Neural cell (in vitro differentiated cells): Measurements from ENCODE around the gene CALHM4. TPM values are rescaled to one million over a fixed set of nuclear protein-coding genes. Genes with fewer than 3 reads are reported as not detected.

Experiments used
- H2AFZ ChIP-seq: fragments of 200-600, 300-800 bp; sonication (generic), shearing (Covaris generic); 2 replicates; pipeline ENCODE4 v1.6.0; 2014; ENCODE audit warnings: low read depth, mild to moderate bottlenecking, antibody characterized with exemption, low read length, moderate library complexity
- H3F3A ChIP-seq: fragments of 200-600 bp; shearing (Covaris generic); 2 replicates; pipeline ENCODE4 v1.6.1; 2016; ENCODE audit warnings: mild to moderate bottlenecking, moderate library complexity, mixed read lengths, antibody characterized with exemption, low read length; ENCODE audit not compliant: insufficient read depth, poor library complexity, severe bottlenecking
- H3K27ac ChIP-seq: fragments of 200-600, 300-800 bp; sonication (generic), shearing (Covaris generic); 2 replicates; pipeline ENCODE4 v1.5.1; 2014; ENCODE audit warnings: mild to moderate bottlenecking, low read length, moderate library complexity
- H3K27me3 ChIP-seq: fragments of 300-800, 200-600 bp; sonication (generic), shearing (Covaris generic); 2 replicates; pipeline ENCODE4 v1.6.0; 2014; ENCODE audit warnings: mild to moderate bottlenecking, low read depth, low read length, moderate library complexity; ENCODE audit not compliant: insufficient read depth
- H3K36me3 ChIP-seq: fragments of 300-800, 200-600 bp; sonication (generic), shearing (Covaris generic); 2 replicates; pipeline ENCODE4 v1.5.1; 2014; ENCODE audit warnings: mild to moderate bottlenecking, antibody characterized with exemption, low read length, moderate library complexity; ENCODE audit not compliant: insufficient read depth
- H3K4me2 ChIP-seq: fragments of 300-800, 200-600 bp; sonication (generic), shearing (Covaris generic); 2 replicates; pipeline ENCODE4 v1.6.0; 2014; ENCODE audit warnings: mild to moderate bottlenecking, low read length
- H3K4me3 ChIP-seq: fragments of 300-800, 200-600 bp; sonication (generic), shearing (Covaris generic); 2 replicates; pipeline ENCODE4 v1.5.1; 2014; ENCODE audit warnings: mild to moderate bottlenecking, low read length, moderate library complexity
- H3K79me2 ChIP-seq: fragments of 200-600 bp; shearing (Covaris generic); replicated peaks from 2 replicates; pipeline ENCODE4 v1.6.0; 2014; ENCODE audit warnings: mild to moderate bottlenecking, low read length, moderate library complexity; ENCODE audit not compliant: insufficient read depth
- H3K9ac ChIP-seq: fragments of 300-800, 200-600 bp; sonication (generic), shearing (Covaris generic); 2 replicates; pipeline ENCODE4 v1.6.1; 2016; ENCODE audit warnings: mild to moderate bottlenecking, low read length, mixed read lengths
- H3K9me2 ChIP-seq: fragments of 200-600 bp; shearing (Covaris generic); 2 replicates; pipeline ENCODE4 v1.6.1; 2016; ENCODE audit warnings: mild to moderate bottlenecking, low read length, mixed read lengths; ENCODE audit not compliant: insufficient read depth
- H3K9me3 ChIP-seq: fragments of 200-600, 300-800 bp; sonication (generic), shearing (Covaris generic); 2 replicates; pipeline ENCODE4 v1.6.1; 2016; ENCODE audit warnings: mild to moderate bottlenecking, mixed run types, low read length, moderate library complexity, mixed read lengths
- H4K20me1 ChIP-seq: fragments of 200-600 bp; shearing (Covaris generic); 2 replicates; pipeline ENCODE4 v1.6.1; 2016; ENCODE audit warnings: mild to moderate bottlenecking, mixed run types; ENCODE audit not compliant: insufficient read depth
- EP300 ChIP-seq: fragments of 450-650 bp; conservative IDR thresholded peaks from 2 replicates; pipeline ENCODE4 v1.6.1; 2014; ENCODE audit warnings: antibody characterized with exemption, mild to moderate bottlenecking, moderate library complexity; ENCODE audit not compliant: poor library complexity, severe bottlenecking
- EZH2 ChIP-seq: fragments of 200-600, 300-800 bp; shearing (Covaris generic), sonication (generic); IDR thresholded peaks from 2 replicates; pipeline ENCODE4 v1.6.1; 2014; ENCODE audit warnings: antibody characterized with exemption, low read length, borderline replicate concordance, mild to moderate bottlenecking; ENCODE audit not compliant: insufficient read depth, poor library complexity, severe bottlenecking
- MXI1 ChIP-seq: fragments of 450-650 bp; conservative IDR thresholded peaks from 2 replicates; pipeline ENCODE4 v1.6.1; 2014; ENCODE audit warnings: antibody characterized with exemption, mild to moderate bottlenecking; ENCODE audit not compliant: poor library complexity, severe bottlenecking
- POLR2AphosphoS5 ChIP-seq: IDR thresholded peaks from 2 replicates; pipeline ENCODE4 v1.6.1; 2012
- RAD21 ChIP-seq: fragments of 450-650 bp; conservative IDR thresholded peaks from 2 replicates; pipeline ENCODE4 v1.6.1; 2014; ENCODE audit warnings: antibody characterized with exemption, mild to moderate bottlenecking, moderate library complexity
- REST ChIP-seq: IDR thresholded peaks from 2 replicates; pipeline ENCODE4 v1.6.1; 2012; ENCODE audit warnings: borderline replicate concordance
- SMC3 ChIP-seq: fragments of 450-650 bp; conservative IDR thresholded peaks from 2 replicates; pipeline ENCODE4 v1.6.1; 2014; ENCODE audit warnings: antibody characterized with exemption, mild to moderate bottlenecking, moderate library complexity; ENCODE audit not compliant: poor library complexity
- TAF1 ChIP-seq: IDR thresholded peaks from 2 replicates; pipeline ENCODE4 v1.6.1; 2012; ENCODE audit warnings: low read depth
- polyA plus RNA-seq: library from polyadenylated mRNA; depleted of rRNA; stranded (reverse); fragments of >200 nt; gene quantifications from 2 replicates; pipeline ENCODE4 v1.2.3, GENCODE V29; 2014
- TF ChIP-seq, protein P1 (sequence below): fragments of 450-650 bp; IDR thresholded peaks from 2 replicates; pipeline ENCODE4 v1.5.1; 2014; ENCODE audit warnings: antibody characterized with exemption, mild to moderate bottlenecking, moderate library complexity; ENCODE audit not compliant: poor library complexity, severe bottlenecking

The CALHM4 gene
- polyA plus RNA-seq, 1 donor from 2014 or later = not detected

GRCh38 chr6:116562614-116563013, 9.1 kb downstream of the CALHM4 start:
- no peaks in the 10 kb centered on the region for H3K36me3 ChIP-seq
- no peak overlapping the region for H3K27ac ChIP-seq
- no peaks in the 10 kb centered on the region for H4K20me1 ChIP-seq
- no peaks in the 10 kb centered on the region for H3K79me2 ChIP-seq
- no peak overlapping the region for H3K4me2 ChIP-seq
- no peaks in the 10 kb centered on the region for H3K9me3 ChIP-seq
- no peak for TF ChIP-seq RAD21
- no peak for TF ChIP-seq TAF1
- no peak for TF ChIP-seq MXI1
- TF ChIP-seq EP300 = no peak
- TF ChIP-seq, protein P1, sequence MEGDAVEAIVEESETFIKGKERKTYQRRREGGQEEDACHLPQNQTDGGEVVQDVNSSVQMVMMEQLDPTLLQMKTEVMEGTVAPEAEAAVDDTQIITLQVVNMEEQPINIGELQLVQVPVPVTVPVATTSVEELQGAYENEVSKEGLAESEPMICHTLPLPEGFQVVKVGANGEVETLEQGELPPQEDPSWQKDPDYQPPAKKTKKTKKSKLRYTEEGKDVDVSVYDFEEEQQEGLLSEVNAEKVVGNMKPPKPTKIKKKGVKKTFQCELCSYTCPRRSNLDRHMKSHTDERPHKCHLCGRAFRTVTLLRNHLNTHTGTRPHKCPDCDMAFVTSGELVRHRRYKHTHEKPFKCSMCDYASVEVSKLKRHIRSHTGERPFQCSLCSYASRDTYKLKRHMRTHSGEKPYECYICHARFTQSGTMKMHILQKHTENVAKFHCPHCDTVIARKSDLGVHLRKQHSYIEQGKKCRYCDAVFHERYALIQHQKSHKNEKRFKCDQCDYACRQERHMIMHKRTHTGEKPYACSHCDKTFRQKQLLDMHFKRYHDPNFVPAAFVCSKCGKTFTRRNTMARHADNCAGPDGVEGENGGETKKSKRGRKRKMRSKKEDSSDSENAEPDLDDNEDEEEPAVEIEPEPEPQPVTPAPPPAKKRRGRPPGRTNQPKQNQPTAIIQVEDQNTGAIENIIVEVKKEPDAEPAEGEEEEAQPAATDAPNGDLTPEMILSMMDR = no peak
- no peaks in the 10 kb centered on the region for H3K9me2 ChIP-seq
- no peak overlapping the region for H3K9ac ChIP-seq
- H3K4me3 ChIP-seq = no peak overlapping the region
- no peaks in the 10 kb centered on the region for H3F3A ChIP-seq
- no peaks in the 10 kb centered on the region for H3K27me3 ChIP-seq
- H2AFZ ChIP-seq = no peak overlapping the region

DNA sequence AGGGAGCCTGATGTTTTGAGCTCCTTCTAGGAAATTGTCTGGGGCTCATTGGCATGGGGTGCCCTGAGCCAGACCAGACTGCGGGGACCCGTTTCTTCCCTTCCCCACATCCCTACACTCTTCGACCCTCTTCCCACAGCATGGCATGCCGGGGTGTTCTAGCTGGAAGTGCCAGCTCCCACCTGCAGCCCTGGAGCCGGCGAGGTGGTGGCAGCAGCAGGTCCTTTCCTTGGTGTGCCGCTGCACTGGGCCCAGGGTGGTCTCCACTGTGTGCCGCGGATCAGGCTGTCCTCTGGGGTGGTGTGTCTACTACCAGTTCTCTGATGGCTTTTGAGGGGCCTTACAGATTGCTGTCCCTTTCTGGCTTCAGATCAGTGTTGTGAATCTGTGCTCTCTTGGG, 10.3 kb downstream of the CALHM4 start:
- Histone ChIP-seq H3K27ac (no peak overlapping the region), H3K9ac (no peak overlapping the region), H2AFZ (no peak overlapping the region), H4K20me1 (no peaks in the 10 kb centered on the region), H3K9me2 (no peaks in the 10 kb centered on the region), H3K36me3 (no peaks in the 10 kb centered on the region), H3K4me3 (no peak overlapping the region), H3K4me2 (no peak overlapping the region), H3K79me2 (no peaks in the 10 kb centered on the region), H3F3A (no peaks in the 10 kb centered on the region), H3K27me3 (no peaks in the 10 kb centered on the region), H3K9me3 (no peaks in the 10 kb centered on the region)
- TF ChIP-seq REST (no peak), MXI1 (no peak), SMC3 (no peak), POLR2AphosphoS5 (no peak), EZH2 (no peak), RAD21 (no peak), EP300 (no peak), TAF1 (no peak)
- TF ChIP-seq, protein P1 = no peak
